ENCODE results near the gene COL27A1. TPM values are rescaled to one million over a fixed set of nuclear protein-coding genes. Genes with fewer than 3 reads are reported as not detected.
A peak's percentile ranks its signal among the peaks of the same experiment; 100 is the strongest.

The COL27A1 gene
- total RNA-seq, 1 donor from 2014 or later = 20.3 TPM

GRCh38 chr9:114168281-114169028, 13.1 kb downstream of the COL27A1 start:
- no peaks in the 10 kb centered on the region for H3K9me3 Mint-ChIP-seq
- H3K27ac Mint-ChIP-seq (ENCODE audit: unreplicated experiment) = no peak overlapping the region
- TF ChIP-seq CTCF (conservative IDR thresholded peaks at IDR 0.05) = no peak
- H3K27me3 Mint-ChIP-seq (ENCODE audit: low read depth) = no peaks in the 10 kb centered on the region
- no peaks in the 10 kb centered on the region for H3K36me3 Mint-ChIP-seq (ENCODE audit: low read depth)
- H3K4me3 Mint-ChIP-seq = no peak overlapping the region
- DNase-seq (ENCODE audit: low read depth, low spot score) = no peak
- peaks cover 48% of the 10 kb centered on the region for H3K4me1 Mint-ChIP-seq

GRCh38 chr9:114169029-114169951, 14.0 kb downstream of the COL27A1 start:
- H3K4me1 Mint-ChIP-seq = peaks cover 47% of the 10 kb centered on the region
- no peak for DNase-seq (ENCODE audit: low read depth, low spot score)
- no peaks in the 10 kb centered on the region for H3K9me3 Mint-ChIP-seq
- H3K36me3 Mint-ChIP-seq (ENCODE audit: low read depth) = no peaks in the 10 kb centered on the region
- no peaks in the 10 kb centered on the region for H3K27me3 Mint-ChIP-seq (ENCODE audit: low read depth)
- H3K27ac Mint-ChIP-seq (ENCODE audit: unreplicated experiment) = peak overlapping the region; percentile 75
- TF ChIP-seq CTCF (conservative IDR thresholded peaks at IDR 0.05) = no peak
- H3K4me3 Mint-ChIP-seq = no peak overlapping the region

- H3K36me3 Mint-ChIP-seq (ENCODE audit: low read depth) = no peaks in the 10 kb centered on the region
- no peak for DNase-seq (ENCODE audit: low read depth, low spot score)
- H3K4me1 Mint-ChIP-seq = peaks cover 52% of the 10 kb centered on the region
- no peaks in the 10 kb centered on the region for H3K9me3 Mint-ChIP-seq
- no peak overlapping the region for H3K4me3 Mint-ChIP-seq
- no peaks in the 10 kb centered on the region for H3K27me3 Mint-ChIP-seq (ENCODE audit: low read depth)
- TF ChIP-seq CTCF (conservative IDR thresholded peaks at IDR 0.05) = no peak
- peak overlapping the region; percentile 19 for H3K27ac Mint-ChIP-seq (ENCODE audit: unreplicated experiment)
These were observed 14.8 kb downstream of the COL27A1 start for GRCh38 chr9:114169952-114170770.

- Mint-ChIP-seq H3K27ac (ENCODE audit: unreplicated experiment) (no peak overlapping the region), H3K27me3 (ENCODE audit: low read depth) (no peaks in the 10 kb centered on the region), H3K9me3 (no peaks in the 10 kb centered on the region), H3K4me3 (no peak overlapping the region), H3K36me3 (ENCODE audit: low read depth) (no peaks in the 10 kb centered on the region), H3K4me1 (peaks cover 53% of the 10 kb centered on the region)
- no peak for TF ChIP-seq CTCF (conservative IDR thresholded peaks at IDR 0.05)
- DNase-seq (ENCODE audit: low read depth, low spot score) = no peak
These were observed 15.6 kb downstream of the COL27A1 start for GRCh38 chr9:114170771-114171461.

GRCh38 chr9:114171500-114171899, 16.2 kb downstream of the COL27A1 start:
- Mint-ChIP-seq H3K27me3 (ENCODE audit: low read depth) (no peaks in the 10 kb centered on the region), H3K4me3 (no peak overlapping the region), H3K4me1 (peaks cover 54% of the 10 kb centered on the region), H3K9me3 (no peaks in the 10 kb centered on the region), H3K36me3 (ENCODE audit: low read depth) (no peaks in the 10 kb centered on the region), H3K27ac (ENCODE audit: unreplicated experiment) (no peak overlapping the region)
- no peak for TF ChIP-seq CTCF (conservative IDR thresholded peaks at IDR 0.05)
- DNase-seq (ENCODE audit: low read depth, low spot score) = no peak
